T-helper 1 cell treated with Interleukin-12 subunit alpha and Interleukin-12 subunit beta and Interleukin-4 antibody, amounts not matched to agents 30 ng/mL and 1 ng/mL, for 36 hours (primary cell): Measurements from ENCODE around the gene ELMO3. TPM values are rescaled to one million over a fixed set of nuclear protein-coding genes. Genes with fewer than 3 reads are reported as not detected.

Source experiments
- intact Hi-C: fragments of 100-400 bp; cut with micrococcal nuclease; formaldehyde crosslinking; loops from one replicate; pipeline ENCODE4 v1.15.1; 2024
- total RNA-seq: library from RNA; stranded (reverse); gene quantifications from 2 replicates; pipeline ENCODE4 v1.2.3, GENCODE V29; 2022

Gene ELMO3
- total RNA-seq = 8.0 and 8.9 TPM in 2 replicates

DNA sequence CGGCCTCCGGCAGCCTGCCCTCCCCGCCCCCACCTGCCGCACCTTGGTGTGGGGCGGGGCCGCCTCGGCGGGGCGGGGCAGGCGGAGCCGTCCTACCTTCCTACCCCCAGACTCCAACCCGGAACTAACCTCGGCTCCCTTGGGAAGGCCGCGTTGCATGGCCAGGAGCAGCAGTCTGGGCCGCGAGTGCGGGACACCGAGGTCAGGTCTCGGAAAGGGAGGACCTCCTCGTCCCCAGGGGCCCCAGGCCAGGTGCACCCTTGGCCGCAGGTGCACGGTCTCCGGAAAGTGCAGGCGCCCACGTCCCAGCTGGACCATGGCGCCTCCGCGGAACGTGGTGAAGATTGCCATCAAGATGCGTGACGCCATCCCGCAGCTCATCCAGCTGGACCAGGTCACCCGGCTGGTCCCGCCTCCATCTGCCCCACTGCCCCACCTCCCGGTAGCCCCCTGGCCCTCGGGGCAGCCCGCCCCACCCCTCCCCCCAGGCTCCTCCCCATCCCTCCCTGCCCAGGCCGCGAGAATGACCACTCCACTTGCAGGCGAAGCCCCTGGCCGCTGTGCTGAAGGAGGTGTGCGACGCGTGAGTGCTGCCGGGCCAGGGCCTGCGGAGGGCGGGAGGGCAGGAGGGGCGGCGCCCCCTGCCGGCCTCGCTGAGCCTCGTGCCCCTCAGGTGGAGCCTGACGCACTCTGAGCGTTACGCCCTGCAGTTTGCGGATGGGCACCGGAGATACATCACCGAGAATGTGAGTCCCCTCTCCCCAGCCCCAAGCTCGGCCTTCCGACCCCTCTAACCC lies at the start of gene ELMO3:
TSS of gene ELMO3 (plus strand) at position 121 of the 797 bp plus-strand sequence. CDS start at position 317, 196 bp downstream.
- intact Hi-C loops = no loop called here

DNA sequence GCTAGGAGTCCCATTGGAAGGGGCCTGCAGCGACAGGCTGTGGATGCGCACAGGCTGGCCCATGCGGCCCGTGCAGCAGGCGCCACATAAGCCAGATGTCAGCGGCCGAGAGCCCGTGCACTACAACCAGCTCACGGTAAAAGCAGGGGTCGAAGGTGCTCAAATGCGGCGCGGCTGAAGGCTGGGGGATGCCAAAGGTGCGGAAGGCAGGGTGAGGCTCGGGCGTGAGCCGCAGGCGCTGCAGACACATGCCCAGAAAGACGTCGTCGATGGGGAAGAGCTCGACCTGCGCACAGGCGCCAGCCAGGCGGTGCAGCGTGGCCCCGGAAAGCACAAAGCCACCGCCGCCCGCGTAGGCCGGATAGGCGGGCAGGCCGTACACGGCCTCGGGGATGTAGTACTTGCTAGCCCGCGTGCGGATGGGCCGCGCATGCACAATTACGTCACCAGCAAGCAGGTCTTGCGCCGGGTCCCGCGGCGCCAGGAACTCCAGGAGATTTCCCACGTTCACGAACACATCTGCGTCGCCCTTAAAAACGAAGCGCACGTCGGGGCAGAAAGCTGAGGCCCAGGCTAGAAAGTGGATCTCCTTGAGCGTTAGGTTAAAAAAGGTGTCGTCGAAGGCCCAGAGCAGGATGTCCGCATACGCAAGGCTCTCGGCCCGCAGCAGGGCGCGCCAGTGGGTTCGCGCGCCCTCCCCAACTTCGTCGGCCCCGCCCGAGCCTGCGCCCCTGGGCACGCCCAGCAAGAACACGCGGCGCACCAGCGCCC lies 49.5 kb upstream of the ELMO3 start:
- intact Hi-C loops = loop anchor here (1.0 to 2.0 kb wide), 2 partner anchors 10 to 41 kb away; partner anchors contain the start of genes FBXL8, PHAF1 and TRADD

GRCh38 chr16:67150047-67150832 lies 48.7 kb upstream of the ELMO3 start:
- intact Hi-C loops = loop anchor here (1.0 to 2.0 kb wide), 2 partner anchors 9 to 41 kb away; partner anchors contain the start of genes FBXL8, PHAF1 and TRADD

GRCh38 chr16:67150833-67151396 lies 48.0 kb upstream of the ELMO3 start, which contains the start of gene B3GNT9:
B3GNT9 (minus strand) TSS chr16:67150998; CDS start chr16:67150485, 513 bp downstream.
- intact Hi-C loops = loop anchor here (1.0 to 2.0 kb wide), 2 partner anchors 8 to 42 kb away; partner anchors contain the start of genes FBXL8, PHAF1 and TRADD

- intact Hi-C loops = loop anchor here (2.0 kb wide), 1 partner anchor 43 kb away; the partner anchor contains the start of gene PHAF1
Observed at GRCh38 chr16:67151431-67152097, 47.4 kb upstream of the ELMO3 start.

GRCh38 chr16:67154578-67155294 lies 44.2 kb upstream of the ELMO3 start:
- intact Hi-C loops = loop anchor here (1.0 kb wide), 4 partner anchors 136 to 207 kb away; no protein-coding TSS in a partner anchor

DNA sequence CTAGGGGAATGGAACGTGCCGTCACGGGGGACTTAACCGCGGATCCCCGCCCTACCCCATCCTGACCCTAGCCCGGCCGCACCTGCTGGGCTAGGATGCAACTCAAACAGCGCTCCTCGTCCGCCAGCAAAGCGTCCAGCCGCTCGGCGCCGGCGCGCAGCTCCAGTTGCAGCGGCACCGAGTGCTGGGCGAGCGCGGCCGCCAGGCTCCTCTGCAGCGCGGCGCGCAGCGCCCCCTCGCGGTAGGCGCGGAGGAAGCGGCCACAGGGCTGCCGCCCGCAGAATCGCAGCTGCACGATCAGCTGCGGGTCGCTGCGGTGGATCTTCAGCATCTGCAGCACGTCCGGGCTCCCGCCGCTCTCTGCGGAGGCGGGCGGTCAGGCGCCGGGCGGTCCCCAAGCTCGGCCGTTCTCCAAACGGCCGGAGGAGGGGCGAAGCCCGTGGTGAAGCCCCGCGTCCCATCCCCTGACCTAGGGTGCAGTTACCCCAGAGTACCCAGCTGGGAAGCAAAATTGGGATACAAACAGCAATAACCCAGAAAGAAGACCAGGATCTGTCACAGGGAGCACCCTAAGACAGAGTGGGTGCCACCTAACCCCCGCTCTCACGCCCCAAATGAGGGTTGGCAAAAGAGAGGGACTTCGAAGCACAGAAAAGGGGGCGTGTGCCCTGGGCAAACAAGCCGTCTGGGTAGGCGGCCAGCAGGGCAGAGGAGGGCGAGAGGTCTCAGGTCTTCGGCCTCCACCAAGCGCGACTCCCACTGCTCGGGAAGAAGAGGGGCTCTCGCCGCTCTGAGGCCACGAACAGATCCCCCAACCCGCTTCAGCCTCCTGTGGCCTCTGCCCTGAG lies 43.4 kb upstream of the ELMO3 start:
- intact Hi-C loops = loop anchor here (1.0 kb wide), 4 partner anchors 137 to 208 kb away; no protein-coding TSS in a partner anchor

DNA sequence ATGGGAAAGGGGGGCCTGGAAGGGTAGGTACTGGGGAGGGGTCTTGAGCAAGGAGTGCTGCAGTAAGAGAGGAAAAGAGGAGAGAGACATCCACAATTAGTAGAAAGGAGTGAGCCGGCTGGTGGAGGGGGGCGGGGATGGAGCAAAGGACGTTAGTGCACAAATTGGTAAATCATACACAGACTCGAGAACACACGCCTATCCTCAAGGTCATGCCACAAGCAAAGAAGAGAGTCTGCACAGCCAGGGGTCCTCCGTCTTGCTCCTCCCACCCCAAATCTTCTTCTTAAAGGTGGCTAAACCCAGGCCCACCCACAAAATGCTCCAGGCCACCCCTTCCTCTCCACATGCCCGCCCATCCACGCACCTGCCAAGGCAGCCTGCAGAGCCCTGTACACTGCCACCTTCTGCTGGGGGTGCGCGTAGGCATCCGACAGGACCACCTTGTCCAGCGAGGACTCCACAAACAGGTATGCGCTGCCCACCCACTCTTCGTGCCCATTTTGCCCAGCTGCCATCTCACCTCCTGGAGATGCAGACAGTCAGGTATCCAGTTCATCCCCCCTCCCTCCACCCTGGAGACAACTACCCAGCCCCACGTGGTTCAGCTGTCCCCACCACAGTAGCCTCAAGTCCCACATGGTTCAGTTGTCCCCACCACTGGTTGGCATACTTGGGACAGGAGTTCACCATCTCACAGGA lies 42.6 kb upstream of the ELMO3 start:
- intact Hi-C loops = no loop called here

GRCh38 chr16:67157106-67157748 lies 41.7 kb upstream of the ELMO3 start:
- intact Hi-C loops = no loop called here

GRCh38 chr16:67157892-67158635 lies 40.9 kb upstream of the ELMO3 start:
- intact Hi-C loops = loop anchor here (2.0 kb wide), 1 partner anchor 173 kb away; no protein-coding TSS in a partner anchor

GRCh38 chr16:67158637-67159600 lies 40.0 kb upstream of the ELMO3 start:
- intact Hi-C loops = loop anchor here (1.0 to 2.0 kb wide), 13 partner anchors 9 to 205 kb away; partner anchors contain the start of genes B3GNT9, E2F4, FHOD1 and MATCAP1

- intact Hi-C loops = loop anchor here (1.0 to 10.0 kb wide), 5 partner anchors 13 to 923 kb away; partner anchors contain the start of genes CTCF, NFATC3 and PDP2
Observed at GRCh38 chr16:67161595-67162058, 37.3 kb upstream of the ELMO3 start.

DNA sequence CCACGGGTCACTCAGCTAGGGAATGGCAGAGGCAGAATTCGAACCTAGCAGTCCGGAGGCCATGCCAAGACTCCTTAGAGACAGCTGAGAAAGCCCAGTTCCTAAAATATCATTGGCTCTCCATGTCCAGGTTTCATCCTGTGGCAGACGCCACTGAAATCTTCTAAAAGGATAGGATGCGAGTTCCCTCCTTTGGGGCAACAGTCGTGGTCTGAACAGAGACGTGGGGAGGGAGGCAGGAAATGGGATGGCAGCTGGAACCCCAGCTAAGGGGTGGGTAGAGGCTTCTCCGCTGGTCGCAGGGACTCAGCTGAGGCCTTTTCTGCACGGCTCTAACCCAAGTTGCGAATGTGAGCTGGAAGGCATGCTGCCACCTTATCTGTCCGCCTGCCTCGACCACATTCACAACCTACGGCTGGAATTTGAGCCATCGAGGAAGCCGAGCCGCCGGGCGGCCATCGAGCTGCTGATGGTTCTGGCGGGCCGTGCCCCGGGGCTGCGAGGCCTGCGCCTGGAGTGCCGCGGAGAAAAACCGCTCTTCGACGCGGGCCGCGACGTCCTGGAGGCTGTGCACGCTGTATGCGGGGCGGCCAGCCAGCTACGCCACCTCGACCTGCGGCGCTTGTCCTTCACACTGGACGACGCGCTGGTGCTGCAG lies 36.3 kb upstream of the ELMO3 start:
- intact Hi-C loops = loop anchor here (10.0 kb wide), 1 partner anchor 922 kb away; the partner anchor contains the start of gene NFATC3
